Erythroblast (primary cell): ENCODE measurements around the gene MPV17L.

Source experiments
- GATA1 ChIP-seq: IDR thresholded peaks from 2 replicates; pipeline ENCODE4 v1.6.1; 2011; ENCODE audit warnings: low read depth, mild to moderate bottlenecking, control low read depth, low read length, moderate library complexity
- POLR2A ChIP-seq: IDR thresholded peaks from 2 replicates; pipeline ENCODE4 v1.6.1; 2011; ENCODE audit warnings: mild to moderate bottlenecking, low read length

GRCh38 chr16:15439102-15439501 lies 43.5 kb downstream of the MPV17L start:
- TF ChIP-seq POLR2A, result no peak
- TF ChIP-seq GATA1, result no peak
